ENCODE data around the gene SLCO4A1. TPM values are rescaled to one million over a fixed set of nuclear protein-coding genes. Genes with fewer than 3 reads are reported as not detected.

SLCO4A1 gene
- total and polyA plus RNA-seq, 9 of the 15 experiments (the other 6 are each of a cell fraction or from before 2014, with no cell fraction given), result 1.6 to 21.9 (median 12.8) TPM

- TF ChIP-seq ZNF280B (CRISPR knock-in tag; IDR thresholded peaks at IDR 0.05) (no peak), YY1 (IDR thresholded peaks at IDR 0.05; ENCODE audit: borderline replicate concordance in 1 of 3, control insufficient read depth in 1 of 3, extremely low read depth in 1 of 3, insufficient read depth in 3 of 3, insufficient read length in 1 of 3, insufficient replicate concordance in 2 of 3, low read depth in 1 of 3, low read length in 2 of 3) (peak in 1 of 3 experiments; percentile 22), ZNF518B (CRISPR knock-in tag; IDR thresholded peaks at IDR 0.05) (no peak), EP400 (IDR thresholded peaks at IDR 0.05) (no peak), RCOR1 (IDR thresholded peaks at IDR 0.05; ENCODE audit: borderline replicate concordance in 1 of 2, low read depth in 2 of 2, low read length in 2 of 2) (peak in 1 of 2 experiments; percentile 81; a peak in 2 of 4 replicates), GTF2B (IDR thresholded peaks at IDR 0.05; ENCODE audit: extremely low read depth, insufficient read length) (no peak), HNRNPK (IDR thresholded peaks at IDR 0.05; ENCODE audit: low read depth, low read length, poor library complexity, severe bottlenecking) (no peak), KAT7 (CRISPR knock-in tag; IDR thresholded peaks at IDR 0.05; ENCODE audit: borderline replicate concordance) (peak; percentile 22; the same call in 1 of the 2 replicates), MBD1 (CRISPR knock-in tag; IDR thresholded peaks at IDR 0.05) (no peak), FOXK2 (conservative IDR thresholded peaks at IDR 0.05 in 1 of 2, IDR thresholded peaks at IDR 0.05 in 1 of 2; ENCODE audit: low read depth in 2 of 2) (peak; percentile 93 to 95), HNRNPLL (IDR thresholded peaks at IDR 0.05; ENCODE audit: low read depth, low read length, poor library complexity, severe bottlenecking) (no peak), NFE2L1 (tag; IDR thresholded peaks at IDR 0.05; ENCODE audit: borderline replicate concordance, low read depth) (no peak), HNRNPH1 (optimal IDR thresholded peaks at IDR 0.05; ENCODE audit: low read depth, low read length) (no peak), IRF9 (tag; IDR thresholded peaks at IDR 0.05) (no peak), BACH1 (tag; IDR thresholded peaks at IDR 0.05) (no peak), SRSF3 (IDR thresholded peaks at IDR 0.05; ENCODE audit: insufficient read depth, low read length) (no peak)
These were observed 43.7 kb downstream of the SLCO4A1 start (continued) for GRCh38 chr20:62685781-62686555.

Data from K562 (cell line).